ENCODE measurements around the gene ITGA5. TPM values are rescaled to one million over a fixed set of nuclear protein-coding genes. Genes with fewer than 3 reads are reported as not detected.

Gene ITGA5
- total RNA-seq, 4 donors from 2014 or later = 37.7 to 217 (median 73.0) TPM

- DNase-seq = no peak
- Histone ChIP-seq H3K27me3 (peaks cover 26% of the 10 kb centered on the region), H3K4me3 (no peak overlapping the region), H3K27ac (no peak overlapping the region), H3K36me3 (no peaks in the 10 kb centered on the region), H3K9me3 (no peaks in the 10 kb centered on the region), H3K4me1 (peaks cover 0 to 3% (median 0%) of the 10 kb centered on the region in 4 donors)
- in situ Hi-C loops (cut with MboI; ENCODE audit: low pct_ligation_motif_present in 1 of 4, low pct_unique_long_range_greater_than_20kb in 1 of 4, low sequenced_read_pairs in 3 of 4) (no loop called here), intact Hi-C loops (cut with DNase I; ENCODE audit: low total_unique reads) (no loop called here)
- TF ChIP-seq POLR2A (IDR thresholded peaks at IDR 0.05) = no peak
- no peak for TF ChIP-seq CTCF (IDR thresholded peaks at IDR 0.05)
- no peak for TF ChIP-seq POLR2AphosphoS5 (IDR thresholded peaks at IDR 0.05)
- TF ChIP-seq EP300 (IDR thresholded peaks at IDR 0.05; ENCODE audit: low read depth) = no peak
- WGBS, 2 donors (ENCODE audit: low coverage in 1 of 2) = 73 to 76% methylated on average over 9 of the region's 9 CpGs
These were observed 41.4 kb upstream of the ITGA5 start for GRCh38 chr12:54460317-54460923.

- TF ChIP-seq POLR2A (IDR thresholded peaks at IDR 0.05) = no peak
- in situ Hi-C loops (cut with MboI; ENCODE audit: low pct_ligation_motif_present in 1 of 4, low pct_unique_long_range_greater_than_20kb in 1 of 4, low sequenced_read_pairs in 3 of 4) (no loop called here), intact Hi-C loops (cut with DNase I; ENCODE audit: low total_unique reads) (no loop called here)
- H3K4me1 ChIP-seq = peaks cover 0 to 3% (median 0%) of the 10 kb centered on the region in 4 donors
- H3K4me3 ChIP-seq = no peak overlapping the region
- H3K9me3 ChIP-seq = no peaks in the 10 kb centered on the region
- 52 to 59% methylated on average over 2 to 3 of the region's 3 CpGs for WGBS, 2 donors (ENCODE audit: low coverage in 1 of 2)
- no peaks in the 10 kb centered on the region for H3K36me3 ChIP-seq
- H3K27ac ChIP-seq = no peak overlapping the region
- DNase-seq = no peak
- H3K27me3 ChIP-seq = peaks cover 18% of the 10 kb centered on the region
These were observed 40.3 kb upstream of the ITGA5 start for GRCh38 chr12:54459355-54459754.

- H3K27ac ChIP-seq = no peak overlapping the region
- intact Hi-C loops (cut with DNase I; ENCODE audit: low total_unique reads) = no loop called here
- no peak overlapping the region for H3K4me3 ChIP-seq
- in situ Hi-C loops (cut with MboI; ENCODE audit: low pct_ligation_motif_present in 1 of 4, low pct_unique_long_range_greater_than_20kb in 1 of 4, low sequenced_read_pairs in 3 of 4) = no loop called here
- H3K9me3 ChIP-seq = no peaks in the 10 kb centered on the region
- H3K36me3 ChIP-seq = no peaks in the 10 kb centered on the region
- peaks cover 0 to 3% (median 0%) of the 10 kb centered on the region in 4 donors for H3K4me1 ChIP-seq
- TF ChIP-seq POLR2A (IDR thresholded peaks at IDR 0.05) (no peak), POLR2AphosphoS5 (IDR thresholded peaks at IDR 0.05) (no peak), CTCF (IDR thresholded peaks at IDR 0.05) (no peak), EP300 (IDR thresholded peaks at IDR 0.05; ENCODE audit: low read depth) (no peak)
- H3K27me3 ChIP-seq = peaks cover 5% of the 10 kb centered on the region
- DNase-seq = no peak
These were observed 36.8 kb upstream of the ITGA5 start for GRCh38 chr12:54455760-54456469.

GRCh38 chr12:54452628-54453027 is 33.6 kb upstream of the ITGA5 start:
- Histone ChIP-seq H3K27me3 (no peaks in the 10 kb centered on the region), H3K4me1 (peaks cover 0 to 3% (median 0%) of the 10 kb centered on the region in 4 donors), H3K36me3 (no peaks in the 10 kb centered on the region), H3K9me3 (no peaks in the 10 kb centered on the region), H3K27ac (no peak overlapping the region), H3K4me3 (no peak overlapping the region)
- in situ Hi-C loops (cut with MboI; ENCODE audit: low pct_ligation_motif_present in 1 of 4, low pct_unique_long_range_greater_than_20kb in 1 of 4, low sequenced_read_pairs in 3 of 4) (no loop called here), intact Hi-C loops (cut with DNase I; ENCODE audit: low total_unique reads) (no loop called here)
- TF ChIP-seq POLR2A (IDR thresholded peaks at IDR 0.05) (no peak), CTCF (IDR thresholded peaks at IDR 0.05) (no peak), EP300 (IDR thresholded peaks at IDR 0.05; ENCODE audit: low read depth) (no peak), POLR2AphosphoS5 (IDR thresholded peaks at IDR 0.05) (no peak)
- no peak for DNase-seq

All from transverse colon (tissue), 4 donors.